HCT116 (cell line): ENCODE measurements around the gene NAALADL2. TPM values are rescaled to one million over a fixed set of nuclear protein-coding genes. Genes with fewer than 3 reads are reported as not detected.

ENCODE experiments used
- ATAC-seq: fragments of 200-7000 bp; cut with Tn5 transposase; 2 replicates; pipeline ENCODE4 v1.9.1; 2020; ENCODE audit warnings: mild to moderate bottlenecking, moderate library complexity
- BruUV-seq: library from RNA; stranded (reverse); fragments of 400-500 nt; replicated peaks from 2 replicates; lab custom pipeline; 2021; lab: Mats Ljungman, UMichigan
- CTCF ChIA-PET: fragments of 300-600 bp; sonication (Branson Sonifier 250); formaldehyde crosslinking; loops from one replicate; lab custom pipeline; 2021; ENCODE audit warnings: antibody characterized with exemption; lab: Charles Lee
- POLR2A ChIA-PET: fragments of 300-600, 350-600 bp; sonication (Branson Sonifier 250); formaldehyde crosslinking; loops from one replicate; lab custom pipeline; 2021; ENCODE audit warnings: antibody characterized with exemption; lab: Charles Lee
- RAD21 ChIA-PET, 2 experiments: fragments of 300-600 bp; sonication (Branson Sonifier 250); formaldehyde crosslinking; loops; one replicate each; lab custom pipeline; 2023; ENCODE audit warnings: low total read pairs in 2 of 2; ENCODE audit not compliant: uncharacterized antibody in 2 of 2, unreplicated experiment in 2 of 2, low non-redundant PET in 1 of 2; lab: Charles Lee
- DNase-seq: peaks from one replicate; pipeline ENCODE4 v3.0.0-alpha.2; 2010; ENCODE audit warnings: low read depth, low spot score
- H2AFZ ChIP-seq: fragments of 200-600 bp; shearing (Covaris generic), sonication (generic); 2 replicates; pipeline ENCODE4 v1.6.1; 2017; ENCODE audit warnings: low read depth, mixed run types, mixed read lengths, antibody characterized with exemption, low read length; ENCODE audit not compliant: poor library complexity, severe bottlenecking
- H3K27ac ChIP-seq: 2 replicates; pipeline ENCODE4 v1.5.1; 2012; ENCODE audit warnings: low read depth, low read length
- H3K27me3 ChIP-seq: fragments of 200-600 bp; sonication (generic); 2 replicates; pipeline ENCODE4 v1.6.1; 2016; ENCODE audit warnings: mixed run types, low read length, mixed read lengths; ENCODE audit not compliant: insufficient read depth
- H3K36me3 ChIP-seq, 2 experiments: fragments of 200-500 bp in 1 of 2; fragments of 200-600 bp in 1 of 2; sonication (Bioruptor generic) in 1 of 2; sonication (generic) in 1 of 2; 2 replicates each; pipeline versions ENCODE4 v1.5.1 to v1.6.1; 2014 to 2016; ENCODE audit warnings: low read length in 2 of 2, inconsistent platforms in 1 of 2, mixed read lengths in 1 of 2, mixed run types in 1 of 2; ENCODE audit not compliant: insufficient read depth in 2 of 2, control insufficient read depth in 1 of 2
- H3K4me1 ChIP-seq, 2 experiments: fragments of 200-600 bp in 1 of 2; sonication (generic) in 1 of 2; 2 replicates each; pipeline versions ENCODE4 v1.5.1 to v1.6.1; 2012 to 2017; ENCODE audit warnings: low read length in 2 of 2, inconsistent platforms in 1 of 2, mild to moderate bottlenecking in 1 of 2, mixed read lengths in 1 of 2, mixed run types in 1 of 2, moderate library complexity in 1 of 2; ENCODE audit not compliant: insufficient read depth in 2 of 2, control insufficient read depth in 1 of 2
- H3K4me2 ChIP-seq: fragments of 200-600 bp; sonication (generic); 2 replicates; pipeline ENCODE4 v1.6.1; 2017; ENCODE audit warnings: mixed run types, low read length, mixed read lengths
- H3K4me3 ChIP-seq, 2 experiments: fragments of 200-600 bp in 1 of 2; sonication (generic) in 1 of 2; replicated peaks in 1 of 2; 2 replicates each; pipeline ENCODE4 v1.5.1; 2011 to 2016; ENCODE audit warnings: low read length in 2 of 2, control low read depth in 1 of 2, low read depth in 1 of 2, mild to moderate bottlenecking in 1 of 2, mixed read lengths in 1 of 2, mixed run types in 1 of 2
- H3K79me2 ChIP-seq: fragments of 200-600 bp; sonication (generic); 2 replicates; pipeline ENCODE4 v1.6.1; 2017; ENCODE audit warnings: mild to moderate bottlenecking, mixed run types, low read length, moderate library complexity, mixed read lengths; ENCODE audit not compliant: insufficient read depth
- H3K9ac ChIP-seq: fragments of 200-600 bp; sonication (generic); 2 replicates; pipeline ENCODE4 v1.6.1; 2016; ENCODE audit warnings: low read length, mixed read lengths
- H3K9me2 ChIP-seq: fragments of 200-600 bp; sonication (generic), shearing (Covaris generic); 2 replicates; pipeline ENCODE4 v1.6.1; 2017; ENCODE audit warnings: mixed run types, mild to moderate bottlenecking, moderate library complexity; ENCODE audit not compliant: insufficient read depth
- H3K9me3 ChIP-seq, 2 experiments: fragments of 200-500 bp in 1 of 2; fragments of 200-600 bp in 1 of 2; sonication (Bioruptor generic) in 1 of 2; sonication (generic) in 1 of 2; 2 replicates each; pipeline ENCODE4 v1.6.1; 2014 to 2017; ENCODE audit warnings: low read length in 2 of 2, mixed read lengths in 2 of 2, inconsistent platforms in 1 of 2, low read depth in 1 of 2, mild to moderate bottlenecking in 1 of 2, mixed run types in 1 of 2, moderate library complexity in 1 of 2; ENCODE audit not compliant: control insufficient read depth in 1 of 2, insufficient read depth in 1 of 2
- H4K20me1 ChIP-seq: fragments of 200-600 bp; sonication (generic), shearing (Covaris generic); 2 replicates; pipeline ENCODE4 v1.6.1; 2017; ENCODE audit warnings: mixed run types, mild to moderate bottlenecking, moderate library complexity; ENCODE audit not compliant: insufficient read depth
- ATF3 ChIP-seq: IDR thresholded peaks from 2 replicates; pipeline ENCODE4 v1.6.1; 2012
- CEBPB ChIP-seq: IDR thresholded peaks from 2 replicates; pipeline ENCODE4 v1.6.1; 2012; ENCODE audit warnings: low read depth
- EGR1 ChIP-seq: IDR thresholded peaks from 2 replicates; pipeline ENCODE4 v1.6.1; 2012; ENCODE audit warnings: low read depth
- ELF1 ChIP-seq: IDR thresholded peaks from 2 replicates; pipeline ENCODE4 v1.6.1; 2012; ENCODE audit warnings: low read depth, borderline replicate concordance
- EZH2phosphoT487 ChIP-seq: fragments of 200-600 bp; IDR thresholded peaks from 2 replicates; pipeline ENCODE4 v1.6.1; 2018; ENCODE audit warnings: antibody characterized with exemption, borderline replicate concordance
- FOSL1 ChIP-seq: IDR thresholded peaks from 2 replicates; pipeline ENCODE4 v1.6.1; 2012; ENCODE audit warnings: low read depth
- JUND ChIP-seq: IDR thresholded peaks from 2 replicates; pipeline ENCODE4 v1.6.1; 2012
- POLR2A ChIP-seq: IDR thresholded peaks from 2 replicates; pipeline ENCODE4 v1.7.0; 2011; ENCODE audit warnings: borderline replicate concordance; ENCODE audit not compliant: insufficient read depth, insufficient read length; ENCODE audit errors: extremely low read depth
- POLR2AphosphoS5 ChIP-seq: IDR thresholded peaks from 2 replicates; pipeline ENCODE4 v1.6.1; 2011; ENCODE audit warnings: mild to moderate bottlenecking, low read depth, low read length, moderate library complexity
- RAD21 ChIP-seq: IDR thresholded peaks from 2 replicates; pipeline ENCODE4 v1.6.1; 2012; ENCODE audit warnings: low read depth, mild to moderate bottlenecking
- SIN3A ChIP-seq: IDR thresholded peaks from 2 replicates; pipeline ENCODE4 v1.6.1; 2012; ENCODE audit warnings: low read depth
- SRF ChIP-seq: IDR thresholded peaks from 2 replicates; pipeline ENCODE4 v1.6.1; 2012; ENCODE audit warnings: low read depth
- ZFX ChIP-seq: fragments of 450-650 bp; IDR thresholded peaks from 2 replicates; pipeline ENCODE4 v1.6.1; 2017
- ZNF274 ChIP-seq: fragments of 200-500 bp; sonication (Bioruptor generic); IDR thresholded peaks from 2 replicates; pipeline ENCODE4 v1.6.1; 2014; ENCODE audit warnings: mild to moderate bottlenecking, low read depth, low read length, inconsistent platforms
- intact Hi-C: fragments of 100-400 bp; cut with micrococcal nuclease; formaldehyde crosslinking; loops from 2 replicates; pipeline ENCODE4 v1.10.0; 2022
- total RNA-seq: library from RNA; stranded (reverse); gene quantifications from one replicate; pipeline ENCODE4 v1.2.1, GENCODE V29; 2021; ENCODE audit not compliant: unreplicated experiment
- TF ChIP-seq, protein P1 (sequence below): IDR thresholded peaks from 2 replicates; pipeline ENCODE4 v1.6.1; 2012
- TF ChIP-seq, protein P2 (sequence below), 3 experiments: fragments of 200-600 bp in 1 of 3; sonication (generic) in 1 of 3; IDR thresholded peaks in 2 of 3; conservative IDR thresholded peaks in 1 of 3; 2 replicates each; pipeline ENCODE4 v1.5.1; 2012 to 2017; ENCODE audit warnings: low read depth in 2 of 3, low read length in 2 of 3, antibody characterized with exemption in 1 of 3, borderline replicate concordance in 1 of 3, control low read depth in 1 of 3, mild to moderate bottlenecking in 1 of 3, mixed read lengths in 1 of 3, mixed run types in 1 of 3, moderate library complexity in 1 of 3; ENCODE audit not compliant: insufficient read depth in 1 of 3

The NAALADL2 gene
- total RNA-seq, 1 experiment from 2014 or later = 2.9 TPM

- H3K4me1 ChIP-seq = no peaks in the 10 kb centered on the region
- no peak for TF ChIP-seq CEBPB
- no peak for TF ChIP-seq ZNF274
- no peak for TF ChIP-seq SRF
- TF ChIP-seq JUND = no peak
- TF ChIP-seq POLR2AphosphoS5 = no peak
- TF ChIP-seq ZFX = no peak
- TF ChIP-seq ATF3 = no peak
- TF ChIP-seq SIN3A = no peak
- no peak for TF ChIP-seq EGR1
- no peak for TF ChIP-seq FOSL1
- no peak for TF ChIP-seq EZH2phosphoT487
- no peak for TF ChIP-seq POLR2A
- TF ChIP-seq, protein P1, sequence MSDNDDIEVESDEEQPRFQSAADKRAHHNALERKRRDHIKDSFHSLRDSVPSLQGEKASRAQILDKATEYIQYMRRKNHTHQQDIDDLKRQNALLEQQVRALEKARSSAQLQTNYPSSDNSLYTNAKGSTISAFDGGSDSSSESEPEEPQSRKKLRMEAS = no peak
- TF ChIP-seq ELF1 = no peak
- TF ChIP-seq, protein P2, sequence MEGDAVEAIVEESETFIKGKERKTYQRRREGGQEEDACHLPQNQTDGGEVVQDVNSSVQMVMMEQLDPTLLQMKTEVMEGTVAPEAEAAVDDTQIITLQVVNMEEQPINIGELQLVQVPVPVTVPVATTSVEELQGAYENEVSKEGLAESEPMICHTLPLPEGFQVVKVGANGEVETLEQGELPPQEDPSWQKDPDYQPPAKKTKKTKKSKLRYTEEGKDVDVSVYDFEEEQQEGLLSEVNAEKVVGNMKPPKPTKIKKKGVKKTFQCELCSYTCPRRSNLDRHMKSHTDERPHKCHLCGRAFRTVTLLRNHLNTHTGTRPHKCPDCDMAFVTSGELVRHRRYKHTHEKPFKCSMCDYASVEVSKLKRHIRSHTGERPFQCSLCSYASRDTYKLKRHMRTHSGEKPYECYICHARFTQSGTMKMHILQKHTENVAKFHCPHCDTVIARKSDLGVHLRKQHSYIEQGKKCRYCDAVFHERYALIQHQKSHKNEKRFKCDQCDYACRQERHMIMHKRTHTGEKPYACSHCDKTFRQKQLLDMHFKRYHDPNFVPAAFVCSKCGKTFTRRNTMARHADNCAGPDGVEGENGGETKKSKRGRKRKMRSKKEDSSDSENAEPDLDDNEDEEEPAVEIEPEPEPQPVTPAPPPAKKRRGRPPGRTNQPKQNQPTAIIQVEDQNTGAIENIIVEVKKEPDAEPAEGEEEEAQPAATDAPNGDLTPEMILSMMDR (IDR thresholded peaks at IDR 0.05 in 2 of 3, conservative IDR thresholded peaks at IDR 0.05 in 1 of 3; ENCODE audit: borderline replicate concordance in 1 of 3, insufficient read depth in 1 of 3, low read depth in 2 of 3, low read length in 2 of 3) = no peak
- TF ChIP-seq RAD21 = no peak
- H3K79me2 ChIP-seq = no peaks in the 10 kb centered on the region
- H3K4me3 ChIP-seq = no peak overlapping the region
- DNase-seq (no peak), ATAC-seq (no peak)
- no peak overlapping the region for H3K9ac ChIP-seq
- no TSS peak for BruUV-seq
- no peaks in the 10 kb centered on the region for H3K9me2 ChIP-seq
- H3K9me3 ChIP-seq = no peaks in the 10 kb centered on the region
- H3K4me2 ChIP-seq = no peak overlapping the region
- no peaks in the 10 kb centered on the region for H4K20me1 ChIP-seq
- intact Hi-C loops = no loop called here
- H3K27ac ChIP-seq = no peak overlapping the region
- CTCF ChIA-PET = no interaction called here
- RAD21 ChIA-PET = no interaction called here
- H3K27me3 ChIP-seq = no peaks in the 10 kb centered on the region
- no peak overlapping the region for H2AFZ ChIP-seq
- H3K36me3 ChIP-seq = no peaks in the 10 kb centered on the region
- POLR2A ChIA-PET = no interaction called here
Observed at GRCh38 chr3:175297216-175297615, 438.1 kb downstream of the NAALADL2 start.
